ENCODE results near the gene AQP3.
A peak's percentile ranks its signal among the peaks of the same experiment; 100 is the strongest.
"Not testable (repeated sequence)": the region's sequence is repeated elsewhere in the genome, so short reads cannot be mapped to it uniquely, and the experiment has no call there.

The AQP3 gene

DNA sequence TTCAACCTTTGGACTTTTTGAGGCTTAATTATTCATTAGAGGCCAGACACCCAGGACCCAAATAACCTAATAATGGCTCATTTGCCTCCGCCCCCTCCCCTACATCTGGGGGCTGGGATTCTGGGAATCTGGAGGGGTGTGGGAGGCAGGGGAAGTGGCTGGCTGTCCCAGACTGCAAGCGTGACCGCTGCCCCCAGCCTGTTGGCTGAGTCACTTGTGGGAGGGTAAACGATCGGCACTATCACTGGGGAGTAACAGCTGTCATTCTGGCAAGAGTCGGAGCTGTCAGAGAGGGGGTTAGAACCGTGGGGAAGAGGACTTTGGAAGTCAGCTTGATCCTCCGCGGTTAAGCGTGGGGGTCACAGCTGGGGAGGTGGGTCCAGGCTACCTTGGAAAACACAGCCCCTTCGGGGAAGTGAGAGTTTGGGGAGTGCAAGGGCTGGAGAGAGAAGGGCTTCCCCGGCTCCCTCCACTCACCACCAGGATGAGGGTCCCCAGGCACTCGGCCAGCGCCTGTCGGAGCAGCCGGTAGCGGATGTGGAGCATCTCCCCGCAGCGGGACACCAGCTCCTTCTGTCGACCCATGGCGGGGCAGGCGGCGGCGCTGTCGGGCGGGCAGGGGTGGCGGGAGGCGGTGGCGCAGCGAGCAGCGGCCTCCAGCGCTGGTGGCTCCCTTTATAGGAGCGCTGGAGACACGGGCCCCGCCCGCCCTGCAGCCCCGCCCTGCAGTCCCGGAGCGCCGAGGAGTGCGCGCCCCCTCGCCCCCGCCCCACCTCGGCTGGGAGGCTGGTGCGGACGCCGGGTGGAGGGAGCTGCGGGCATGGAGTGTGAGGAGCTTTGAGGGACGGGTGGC lies at the start of gene AQP3:
Gene AQP3 (minus strand): TSS at position 648 of the 853 bp plus-strand sequence. CDS start 63 bp downstream, at position 585.
- peaks cover 28% of the 10 kb centered on the region for H3K4me1 ChIP-seq (ENCODE audit: insufficient read depth, insufficient read length)
- H3K9me3 ChIP-seq (ENCODE audit: insufficient read depth, low read length) = no peaks in the 10 kb centered on the region
- DNase-seq (ENCODE audit: low read depth, low spot score) = peak; percentile 60
- H3K4me3 ChIP-seq (ENCODE audit: insufficient read length, low read depth) = peak within 1 kb of the TSS; percentile 36
- no peak for TF ChIP-seq ZNF274 (IDR thresholded peaks at IDR 0.05; ENCODE audit: low read depth, low read length)
- TF ChIP-seq YY1 (IDR thresholded peaks at IDR 0.05; ENCODE audit: insufficient read depth, insufficient read length) = no peak
- TF ChIP-seq SUZ12 (IDR thresholded peaks at IDR 0.05; ENCODE audit: extremely low read depth, insufficient read depth, insufficient read length) = no peak
- H3K36me3 ChIP-seq (ENCODE audit: insufficient read depth, insufficient read length, low read length) = no peaks in the 10 kb centered on the region
- peak within 1 kb of the TSS; percentile 46 for H3K9ac ChIP-seq (ENCODE audit: insufficient read length, low read depth)
- peaks cover 21% of the 10 kb centered on the region for H3K27me3 ChIP-seq (ENCODE audit: insufficient read depth, insufficient read length)

DNA sequence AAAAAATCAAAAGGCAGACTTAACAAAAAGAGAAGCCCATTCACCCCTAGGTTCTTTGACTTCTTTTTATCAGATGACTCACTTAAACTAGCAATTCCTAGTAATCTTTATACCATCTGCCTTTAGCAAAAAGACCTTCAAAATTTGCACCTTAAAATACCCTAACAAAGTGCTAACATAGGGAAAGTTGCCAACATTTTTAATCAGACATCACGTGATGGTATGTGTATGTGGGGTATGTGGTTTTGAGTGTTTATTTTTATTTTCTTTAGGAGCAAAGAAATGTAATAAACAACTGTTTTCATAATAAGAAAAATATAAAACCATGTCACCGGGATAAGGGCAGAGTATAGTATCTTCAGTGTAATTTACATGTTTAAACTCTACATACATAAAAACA lies 46.4 kb upstream of the AQP3 start:
- not testable (repeated sequence) for H3K4me1 ChIP-seq (ENCODE audit: insufficient read depth, insufficient read length); DNase-seq (ENCODE audit: low read depth, low spot score); H3K4me3 ChIP-seq (ENCODE audit: insufficient read length, low read depth); H3K9me3 ChIP-seq (ENCODE audit: insufficient read depth, low read length); H3K27me3 ChIP-seq (ENCODE audit: insufficient read depth, insufficient read length); H3K9ac ChIP-seq (ENCODE audit: insufficient read length, low read depth); H3K36me3 ChIP-seq (ENCODE audit: insufficient read depth, insufficient read length, low read length)

DNA sequence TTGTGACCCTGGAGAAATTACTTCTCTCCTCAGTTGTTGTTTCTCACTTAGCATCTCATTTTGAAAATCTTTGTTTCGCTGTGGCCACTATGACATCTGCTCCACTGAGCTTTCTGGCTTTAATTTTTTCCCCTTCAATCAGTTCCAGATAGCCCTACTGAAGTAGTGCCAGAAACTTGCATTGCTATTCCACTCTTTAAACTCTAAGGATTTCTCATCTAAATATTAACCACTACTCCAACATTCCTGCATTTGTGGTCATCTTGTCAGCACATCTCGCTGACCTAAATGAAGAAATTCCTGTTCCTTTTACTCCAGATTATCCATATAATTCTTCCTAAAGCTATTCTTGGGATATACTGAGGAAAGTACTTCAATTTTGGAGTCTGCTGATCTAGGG lies 41.7 kb upstream of the AQP3 start:
- no peaks in the 10 kb centered on the region for H3K4me1 ChIP-seq (ENCODE audit: insufficient read depth, insufficient read length)
- no peak overlapping the region for H3K4me3 ChIP-seq (ENCODE audit: insufficient read length, low read depth)
- no peaks in the 10 kb centered on the region for H3K36me3 ChIP-seq (ENCODE audit: insufficient read depth, insufficient read length, low read length)
- TF ChIP-seq ZNF274 (IDR thresholded peaks at IDR 0.05; ENCODE audit: low read depth, low read length) (no peak), SUZ12 (IDR thresholded peaks at IDR 0.05; ENCODE audit: extremely low read depth, insufficient read depth, insufficient read length) (no peak), YY1 (IDR thresholded peaks at IDR 0.05; ENCODE audit: insufficient read depth, insufficient read length) (no peak)
- no peak for DNase-seq (ENCODE audit: low read depth, low spot score)
- no peaks in the 10 kb centered on the region for H3K27me3 ChIP-seq (ENCODE audit: insufficient read depth, insufficient read length)
- H3K9me3 ChIP-seq (ENCODE audit: insufficient read depth, low read length) = no peaks in the 10 kb centered on the region
- no peak overlapping the region for H3K9ac ChIP-seq (ENCODE audit: insufficient read length, low read depth)

DNA sequence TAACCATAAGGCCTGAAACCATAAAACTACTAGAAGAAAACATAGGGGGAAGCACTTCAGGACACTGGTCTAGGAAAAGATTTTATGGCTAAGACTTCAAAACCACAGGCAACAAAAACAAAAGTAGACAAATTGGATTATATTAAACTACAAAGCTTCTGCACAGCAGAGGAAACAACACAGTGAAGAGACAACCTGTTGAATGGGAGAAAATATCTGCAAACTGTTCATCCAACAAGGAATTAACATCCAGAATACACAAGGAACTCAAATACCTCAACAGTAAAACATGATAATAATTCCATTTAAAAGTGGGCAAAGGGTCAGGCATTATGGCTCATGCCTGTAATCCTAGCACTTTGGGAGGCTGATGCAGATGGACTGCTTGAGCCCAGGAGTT lies 37.9 kb upstream of the AQP3 start:
- H3K4me3 ChIP-seq (ENCODE audit: insufficient read length, low read depth); H3K27me3 ChIP-seq (ENCODE audit: insufficient read depth, insufficient read length); DNase-seq (ENCODE audit: low read depth, low spot score); H3K9me3 ChIP-seq (ENCODE audit: insufficient read depth, low read length); H3K36me3 ChIP-seq (ENCODE audit: insufficient read depth, insufficient read length, low read length); H3K9ac ChIP-seq (ENCODE audit: insufficient read length, low read depth); H3K4me1 ChIP-seq (ENCODE audit: insufficient read depth, insufficient read length): not testable (repeated sequence)

DNA sequence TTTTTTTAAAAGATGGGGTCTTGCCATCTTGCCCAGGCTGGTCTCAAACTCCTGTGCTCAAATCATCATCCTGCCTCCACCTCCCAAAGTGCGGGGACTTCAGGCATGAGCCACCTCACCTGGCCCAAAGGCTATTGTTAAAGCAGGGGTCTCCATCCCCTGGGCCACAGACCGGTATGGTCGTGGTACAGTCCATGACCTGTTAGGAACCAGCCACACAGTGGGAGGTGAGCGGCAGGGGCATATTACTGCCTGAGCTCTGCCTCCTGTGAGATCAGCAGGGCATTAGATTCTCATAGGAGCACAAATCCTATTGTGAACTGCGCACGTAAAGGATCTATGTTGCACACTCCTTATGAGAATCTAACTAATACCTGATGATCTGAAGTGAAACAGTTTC lies 33.6 kb upstream of the AQP3 start:
- Histone ChIP-seq H3K4me3 (ENCODE audit: insufficient read length, low read depth) (no peak overlapping the region), H3K9ac (ENCODE audit: insufficient read length, low read depth) (no peak overlapping the region), H3K36me3 (ENCODE audit: insufficient read depth, insufficient read length, low read length) (no peaks in the 10 kb centered on the region), H3K4me1 (ENCODE audit: insufficient read depth, insufficient read length) (no peaks in the 10 kb centered on the region), H3K9me3 (ENCODE audit: insufficient read depth, low read length) (no peaks in the 10 kb centered on the region), H3K27me3 (ENCODE audit: insufficient read depth, insufficient read length) (no peaks in the 10 kb centered on the region)
- TF ChIP-seq SUZ12 (IDR thresholded peaks at IDR 0.05; ENCODE audit: extremely low read depth, insufficient read depth, insufficient read length) = no peak
- TF ChIP-seq YY1 (IDR thresholded peaks at IDR 0.05; ENCODE audit: insufficient read depth, insufficient read length) = no peak
- TF ChIP-seq ZNF274 (IDR thresholded peaks at IDR 0.05; ENCODE audit: low read depth, low read length) = no peak
- no peak for DNase-seq (ENCODE audit: low read depth, low spot score)

DNA sequence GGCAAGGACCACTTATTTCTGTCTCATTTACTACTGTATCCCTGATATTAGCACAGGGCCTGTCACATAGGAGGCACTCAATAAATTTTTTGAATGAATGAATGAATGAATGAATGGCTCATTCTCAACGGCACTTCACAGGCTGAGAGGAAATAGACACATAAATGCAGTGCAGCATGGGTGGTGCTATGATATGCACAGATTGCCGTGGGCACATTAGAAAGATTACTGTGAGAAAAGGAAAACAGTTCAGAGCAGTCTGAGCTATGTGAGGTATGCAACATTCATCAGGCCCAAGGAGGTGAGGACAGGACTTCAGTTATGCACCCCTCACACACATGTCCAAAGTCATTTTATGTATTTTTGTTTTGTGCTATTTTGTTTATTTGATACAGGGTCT lies 32.7 kb upstream of the AQP3 start:
- TF ChIP-seq SUZ12 (IDR thresholded peaks at IDR 0.05; ENCODE audit: extremely low read depth, insufficient read depth, insufficient read length) (no peak), YY1 (IDR thresholded peaks at IDR 0.05; ENCODE audit: insufficient read depth, insufficient read length) (no peak), ZNF274 (IDR thresholded peaks at IDR 0.05; ENCODE audit: low read depth, low read length) (no peak)
- Histone ChIP-seq H3K27me3 (ENCODE audit: insufficient read depth, insufficient read length) (no peaks in the 10 kb centered on the region), H3K9ac (ENCODE audit: insufficient read length, low read depth) (no peak overlapping the region), H3K4me3 (ENCODE audit: insufficient read length, low read depth) (no peak overlapping the region), H3K36me3 (ENCODE audit: insufficient read depth, insufficient read length, low read length) (no peaks in the 10 kb centered on the region), H3K9me3 (ENCODE audit: insufficient read depth, low read length) (no peaks in the 10 kb centered on the region), H3K4me1 (ENCODE audit: insufficient read depth, insufficient read length) (no peaks in the 10 kb centered on the region)
- no peak for DNase-seq (ENCODE audit: low read depth, low spot score)

DNA sequence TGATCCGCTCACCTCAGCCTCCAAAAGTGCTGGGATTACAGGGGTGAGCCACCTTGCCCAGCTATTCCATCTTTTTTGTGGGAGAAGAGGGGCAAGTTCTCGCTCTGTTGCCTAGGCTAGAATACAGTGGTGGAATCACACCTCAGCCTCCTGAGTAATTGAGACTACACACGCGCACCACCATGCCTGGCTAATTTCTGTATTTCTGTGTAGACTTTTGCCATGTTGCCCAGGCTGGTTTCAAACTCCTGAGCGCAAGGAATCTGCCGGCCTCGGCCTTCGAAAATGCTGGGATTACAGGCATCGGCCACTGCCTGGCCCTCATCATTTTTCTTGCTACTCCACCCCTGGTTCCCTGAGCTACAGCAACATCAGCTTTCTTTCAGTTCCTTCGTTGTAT lies 29.1 kb upstream of the AQP3 start:
- H3K36me3 ChIP-seq (ENCODE audit: insufficient read depth, insufficient read length, low read length) = peaks cover 12% of the 10 kb centered on the region
- H3K9me3 ChIP-seq (ENCODE audit: insufficient read depth, low read length) = no peaks in the 10 kb centered on the region
- H3K4me3 ChIP-seq (ENCODE audit: insufficient read length, low read depth) = no peak overlapping the region
- no peak for TF ChIP-seq SUZ12 (IDR thresholded peaks at IDR 0.05; ENCODE audit: extremely low read depth, insufficient read depth, insufficient read length)
- no peak for TF ChIP-seq YY1 (IDR thresholded peaks at IDR 0.05; ENCODE audit: insufficient read depth, insufficient read length)
- TF ChIP-seq ZNF274 (IDR thresholded peaks at IDR 0.05; ENCODE audit: low read depth, low read length) = no peak
- no peak overlapping the region for H3K9ac ChIP-seq (ENCODE audit: insufficient read length, low read depth)
- no peaks in the 10 kb centered on the region for H3K27me3 ChIP-seq (ENCODE audit: insufficient read depth, insufficient read length)
- peaks cover 3% of the 10 kb centered on the region for H3K4me1 ChIP-seq (ENCODE audit: insufficient read depth, insufficient read length)
- DNase-seq (ENCODE audit: low read depth, low spot score) = no peak

Data from NT2/D1 (cell line).